Adrenal gland (tissue), 12 donors: ENCODE data around the gene ACAP3. TPM values are rescaled to one million over a fixed set of nuclear protein-coding genes. Genes with fewer than 3 reads are reported as not detected.

Source experiments
- DNase-seq, 7 donors: peaks; one replicate each; pipeline ENCODE4 v3.0.0-alpha.2; 2019 to 2020
- H3K27ac ChIP-seq, 5 donors: fragments of 200-600 bp; sonication (generic) in 4 of 5; 1 replicate in 3 of 5; 2 replicates in 2 of 5; pipeline versions ENCODE4 v1.5.1 to v1.8.0; 2016 to 2020; ENCODE audit warnings: mild to moderate bottlenecking in 1 of 5
- H3K27me3 ChIP-seq: fragments of 200-600 bp; 2 replicates; pipeline ENCODE4 v1.8.0; 2021
- H3K36me3 ChIP-seq, 2 donors: fragments of 200-600 bp; replicated peaks in 1 of 2; 1 replicate in 1 of 2; 2 replicates in 1 of 2; pipeline versions ENCODE4 v1.5.1 to v1.8.0; 2018 to 2022
- H3K4me1 ChIP-seq, 2 donors: fragments of 200-600 bp; replicated peaks in 1 of 2; 1 replicate in 1 of 2; 2 replicates in 1 of 2; pipeline versions ENCODE4 v1.5.1 to v1.8.0; 2018 to 2021
- H3K4me3 ChIP-seq, 4 donors: fragments of 200-600 bp; sonication (generic) in 3 of 4; one replicate each; pipeline ENCODE4 v1.5.1; 2016 to 2018
- H3K9me3 ChIP-seq, 3 donors: fragments of 200-600 bp; sonication (generic) in 1 of 3; replicated peaks in 1 of 3; 1 replicate in 2 of 3; 2 replicates in 1 of 3; pipeline versions ENCODE4 v1.5.1 to v1.8.0; 2016 to 2021
- POLR2A ChIP-seq, 2 donors: fragments of 450-650 bp; IDR thresholded peaks; one replicate each; pipeline ENCODE4 v1.6.1; 2017; ENCODE audit warnings: antibody characterized with exemption in 2 of 2, mild to moderate bottlenecking in 2 of 2, moderate library complexity in 1 of 2
- WGBS, 4 donors: extraction: QIAGEN DNeasy Blood & Tissue Kit in 2 of 4; methylation state at CpG; one replicate each; pipeline versions ENCODE4 v1.1.5 to v1.1.7; 2013 to 2017; 5-methylcytosine and 5-hydroxymethylcytosine counted together
- intact Hi-C, 2 donors: fragments of 100-400 bp; cut with DNase I; formaldehyde crosslinking; loops; one replicate each; pipeline versions ENCODE4 v1.14.1 to v1.15.0; 2022 to 2023
- polyA plus RNA-seq, 3 donors: library from polyadenylated mRNA; stranded (reverse); fragments of 200-250 nt in 2 of 3; fragments of 350-450 nt in 1 of 3; fragmentation: Illumina TruSeq in 1 of 3; extraction: RNeasy Lipid Tissue Mini Kit (QIAGEN cat#74804) in 1 of 3; gene quantifications; one replicate each; pipeline ENCODE4 v1.2.3, GENCODE V29; 2013 to 2014
- total RNA-seq, 9 donors: library from RNA; depleted of rRNA in 4 of 9; stranded (reverse); fragments of >200 nt in 4 of 9; fragments of 120-200 nt in 1 of 9; fragmentation: NEBNext Ultra II Directional in 1 of 9; extraction: Animal tissue kit (Norgen Biotek cat#: 25700) in 1 of 9; gene quantifications; one replicate each; pipeline versions ENCODE4 v1.1.0 to v1.2.4, GENCODE V29; 2013 to 2023
- TF ChIP-seq, protein P1 (sequence below), 6 experiments: fragments of 450-650 bp in 4 of 6; fragments of 200-600 bp in 2 of 6; sonication (generic) in 1 of 6; IDR thresholded peaks; 1 replicate in 5 of 6; 2 replicates in 1 of 6; pipeline versions ENCODE4 v1.5.1 to v1.8.0; 2016 to 2021; ENCODE audit warnings: antibody characterized with exemption in 6 of 6, mild to moderate bottlenecking in 2 of 6, moderate library complexity in 1 of 6
- donor health status: healthy with polysubstance abuse.
- donor health status: Bipolar disorder and iron deficiency.
- donor health status: DM: yes; HTN: yes; CAD: no.
- donor health status: DM: no; HTN: no; CAD: no.
- donor health status: DM: no; HTN: no; CAD: no.
- donor health status: DM: yes; HTN: yes; CAD: no.

Gene ACAP3
- total and polyA plus RNA-seq, 12 donors: 5.0 to 385 (median 40.8) TPM

DNA sequence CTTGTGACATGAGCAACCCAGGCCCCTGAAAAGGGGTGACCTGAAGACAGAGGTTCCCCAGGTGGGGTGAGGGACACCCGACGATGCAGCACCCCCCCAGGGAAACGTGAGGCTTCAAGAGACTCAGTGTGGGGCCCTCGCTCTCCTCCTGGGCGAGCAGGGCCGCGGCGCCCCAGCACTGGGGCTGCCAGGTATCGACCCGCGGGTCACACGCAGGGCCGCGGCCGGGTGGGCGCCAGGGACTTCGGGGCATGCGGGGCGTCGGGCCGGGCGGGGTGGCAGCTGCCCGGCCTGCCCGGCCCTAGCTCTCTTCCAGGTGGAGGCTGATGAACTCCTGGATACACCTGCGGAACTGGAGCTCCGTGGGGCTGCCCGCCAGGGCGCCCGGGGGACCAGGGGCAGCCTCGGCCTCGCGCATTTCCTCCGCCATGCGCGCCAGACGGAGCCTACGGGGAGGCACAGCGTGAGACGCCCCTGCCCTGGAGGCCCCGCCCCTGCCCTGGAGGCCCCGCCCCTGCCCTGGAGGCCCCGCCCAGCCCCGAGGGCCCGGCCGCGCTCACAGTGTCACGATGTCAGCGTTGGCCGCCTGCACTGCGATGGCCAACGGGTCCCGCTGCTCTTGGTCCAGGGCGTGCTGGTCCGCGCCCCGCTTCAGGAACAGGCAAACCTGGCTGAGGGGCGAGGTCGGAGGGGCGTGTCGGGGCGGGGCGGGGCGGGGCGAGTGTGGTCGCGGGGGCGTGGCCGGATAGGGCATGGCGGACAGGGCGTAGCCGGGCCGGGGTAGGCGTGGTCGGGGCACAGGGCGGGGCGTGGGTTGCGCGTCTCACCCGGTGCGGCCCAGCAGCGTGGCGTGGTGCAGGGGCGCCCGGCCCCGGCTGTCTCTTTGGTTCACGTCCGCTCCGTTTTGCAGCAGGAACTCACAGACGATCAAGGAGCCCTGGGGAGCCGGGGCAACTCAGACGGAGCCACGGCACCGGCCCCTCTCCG is 14.2 kb downstream of the ACAP3 start:
- H3K36me3 ChIP-seq: peaks cover 0 to 9% of the 10 kb centered on the region in 2 donors
- no peak for DNase-seq
- intact Hi-C loops: loop anchor here in 1 of 2 donors (10.0 kb wide), 1 partner anchor 309 kb away; the partner anchor contains the start of gene PERM1
- no peaks in the 10 kb centered on the region for H3K4me1 ChIP-seq
- H3K9me3 ChIP-seq: no peaks in the 10 kb centered on the region
- TF ChIP-seq, protein P1, sequence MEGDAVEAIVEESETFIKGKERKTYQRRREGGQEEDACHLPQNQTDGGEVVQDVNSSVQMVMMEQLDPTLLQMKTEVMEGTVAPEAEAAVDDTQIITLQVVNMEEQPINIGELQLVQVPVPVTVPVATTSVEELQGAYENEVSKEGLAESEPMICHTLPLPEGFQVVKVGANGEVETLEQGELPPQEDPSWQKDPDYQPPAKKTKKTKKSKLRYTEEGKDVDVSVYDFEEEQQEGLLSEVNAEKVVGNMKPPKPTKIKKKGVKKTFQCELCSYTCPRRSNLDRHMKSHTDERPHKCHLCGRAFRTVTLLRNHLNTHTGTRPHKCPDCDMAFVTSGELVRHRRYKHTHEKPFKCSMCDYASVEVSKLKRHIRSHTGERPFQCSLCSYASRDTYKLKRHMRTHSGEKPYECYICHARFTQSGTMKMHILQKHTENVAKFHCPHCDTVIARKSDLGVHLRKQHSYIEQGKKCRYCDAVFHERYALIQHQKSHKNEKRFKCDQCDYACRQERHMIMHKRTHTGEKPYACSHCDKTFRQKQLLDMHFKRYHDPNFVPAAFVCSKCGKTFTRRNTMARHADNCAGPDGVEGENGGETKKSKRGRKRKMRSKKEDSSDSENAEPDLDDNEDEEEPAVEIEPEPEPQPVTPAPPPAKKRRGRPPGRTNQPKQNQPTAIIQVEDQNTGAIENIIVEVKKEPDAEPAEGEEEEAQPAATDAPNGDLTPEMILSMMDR (IDR thresholded peaks at IDR 0.05): no peak
- TF ChIP-seq POLR2A (IDR thresholded peaks at IDR 0.05): no peak
- H3K27me3 ChIP-seq: no peaks in the 10 kb centered on the region
- WGBS, 4 donors: 66 to 81% (median 78%) methylated on average over 4 to 94 of the region's 94 CpGs
- H3K4me3 ChIP-seq: no peak overlapping the region
- no peak overlapping the region for H3K27ac ChIP-seq

DNA sequence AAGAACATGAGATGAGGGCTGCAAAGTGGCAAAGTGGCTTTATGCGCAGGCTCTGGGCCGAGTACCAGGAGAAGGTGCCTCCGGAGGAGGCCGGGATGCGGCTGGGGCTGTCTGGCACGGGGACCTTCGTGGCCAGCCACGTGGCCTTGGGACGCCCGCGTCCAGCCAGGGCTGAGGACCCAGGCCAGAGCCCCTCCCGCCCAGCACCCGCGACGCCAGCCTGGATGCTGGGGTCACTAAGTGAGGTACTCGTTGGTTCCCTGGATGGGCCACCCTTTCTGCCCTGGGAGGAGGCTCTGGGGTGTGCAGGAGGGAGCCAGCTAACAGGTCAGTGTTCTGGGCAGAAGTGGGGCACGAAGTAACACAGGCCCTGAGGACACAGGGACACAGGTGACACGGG is 14.9 kb downstream of the ACAP3 start:
- Histone ChIP-seq H3K27ac (no peak overlapping the region), H3K36me3 (peaks cover 0 to 7% of the 10 kb centered on the region in 2 donors), H3K9me3 (no peaks in the 10 kb centered on the region), H3K4me3 (no peak overlapping the region), H3K27me3 (no peaks in the 10 kb centered on the region), H3K4me1 (no peaks in the 10 kb centered on the region)
- intact Hi-C loops: loop anchor here in 1 of 2 donors (10.0 kb wide), 1 partner anchor 308 kb away; the partner anchor contains the start of gene PERM1
- DNase-seq: no peak
- TF ChIP-seq POLR2A (IDR thresholded peaks at IDR 0.05): no peak
- TF ChIP-seq, protein P1 (IDR thresholded peaks at IDR 0.05): no peak
- 55 to 69% (median 65%) methylated on average over 8 to 18 of the region's 18 CpGs for WGBS, 4 donors

DNA sequence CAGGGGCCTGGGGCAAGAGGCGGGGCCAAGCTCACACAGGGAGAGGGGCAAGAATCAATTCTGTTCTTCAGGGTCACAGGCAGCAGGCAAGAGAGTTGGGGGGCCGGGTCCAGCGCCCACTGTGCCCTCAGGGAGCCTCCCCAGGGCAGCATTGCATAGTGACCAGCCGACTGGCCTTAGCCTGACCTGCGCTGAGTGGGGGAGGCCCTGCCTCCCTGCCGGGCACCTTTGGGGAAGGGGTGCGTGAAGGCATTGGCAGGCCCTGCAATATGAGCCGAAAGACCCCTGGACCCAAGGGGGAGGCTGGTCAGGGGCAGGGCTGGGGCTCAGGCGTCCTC is 15.3 kb downstream of the ACAP3 start:
- Histone ChIP-seq H3K4me1 (no peaks in the 10 kb centered on the region), H3K27ac (no peak overlapping the region), H3K27me3 (no peaks in the 10 kb centered on the region), H3K36me3 (peaks cover 0 to 4% of the 10 kb centered on the region in 2 donors), H3K9me3 (no peaks in the 10 kb centered on the region), H3K4me3 (no peak overlapping the region)
- intact Hi-C loops: loop anchor here in 1 of 2 donors (10.0 kb wide), 1 partner anchor 308 kb away; the partner anchor contains the start of gene PERM1
- 76 to 86% (median 83%) methylated on average over 9 of the region's 9 CpGs for WGBS, 4 donors
- DNase-seq: no peak
- TF ChIP-seq POLR2A (IDR thresholded peaks at IDR 0.05): no peak
- TF ChIP-seq, protein P1 (IDR thresholded peaks at IDR 0.05): no peak
